ENCODE measurements around the gene FBXO41.

Gene FBXO41

DNA sequence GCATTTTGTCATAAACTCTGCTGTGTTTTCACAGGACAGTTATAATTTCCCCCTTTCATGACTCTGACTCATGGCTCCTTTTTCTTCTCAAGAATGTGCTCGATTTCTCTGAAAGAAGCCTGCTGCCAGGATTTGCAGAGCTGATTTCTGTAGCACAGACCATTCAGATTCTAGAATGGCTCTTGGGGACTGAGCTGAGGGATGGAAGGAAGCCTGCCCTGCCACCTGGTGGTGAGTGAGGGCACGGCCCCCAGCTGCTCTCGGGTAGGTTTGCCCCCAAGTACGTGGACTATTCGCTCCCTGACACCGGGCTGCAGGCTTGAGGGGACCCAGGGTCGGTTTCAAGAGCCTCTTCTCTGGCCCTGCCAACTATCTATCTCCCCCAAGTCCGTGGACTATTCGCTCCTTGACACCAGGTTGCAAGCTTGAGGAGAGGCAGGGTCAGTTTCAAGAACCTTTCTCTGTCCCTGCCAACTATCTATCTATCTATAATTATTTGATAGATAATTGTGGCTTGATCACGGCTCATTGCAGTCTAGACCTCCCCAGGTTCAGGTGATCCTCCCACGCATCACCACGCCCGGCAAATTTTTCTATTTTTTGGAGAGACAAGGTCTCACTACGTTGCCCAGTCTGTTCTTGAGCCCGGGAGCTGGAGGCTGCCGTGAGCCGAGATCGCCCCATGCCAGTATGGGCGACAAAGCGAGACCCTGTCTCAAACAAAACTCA, 71.7 kb downstream of the FBXO41 start:
- DNase-seq (ENCODE audit: low spot score): peak; percentile 88

DNA sequence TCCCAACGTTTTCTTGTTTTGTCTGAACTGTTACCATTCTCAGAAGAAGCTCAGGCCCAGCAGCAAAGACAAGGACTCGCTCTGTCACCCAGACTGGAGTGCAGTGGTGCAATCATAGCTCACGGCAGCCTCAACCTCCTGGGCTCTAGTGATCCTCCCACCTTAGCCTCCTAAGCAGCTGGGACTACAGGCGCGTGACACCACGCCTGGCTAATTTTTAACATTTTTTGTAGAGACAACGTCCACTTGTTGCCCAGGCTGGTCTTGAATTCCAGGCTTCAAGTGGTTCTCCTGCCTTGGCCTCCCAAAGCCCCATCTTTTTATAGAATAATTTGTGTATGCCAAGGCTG, 72.2 kb downstream of the FBXO41 start:
- no peak for DNase-seq (ENCODE audit: low spot score)

DNA sequence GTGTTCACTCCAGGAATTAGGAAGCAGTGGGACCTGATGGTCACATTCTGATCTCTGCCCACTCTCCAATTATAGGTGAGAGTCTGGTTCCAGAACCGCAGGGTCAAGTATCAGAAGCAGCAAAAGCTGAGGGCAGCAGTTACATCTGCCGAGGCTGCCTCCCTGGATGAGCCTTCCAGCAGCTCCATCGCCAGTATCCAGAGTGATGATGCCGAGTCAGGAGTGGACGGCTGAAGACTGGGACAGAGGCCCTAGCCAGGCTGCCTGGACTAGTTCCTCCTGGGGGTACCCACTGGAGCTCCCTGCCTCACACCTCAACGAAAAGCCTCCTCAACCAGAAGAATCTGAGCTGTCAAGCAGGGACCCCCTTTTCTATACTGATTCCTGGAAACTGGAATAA, 73.6 kb downstream of the FBXO41 start:
- DNase-seq (ENCODE audit: low spot score): no peak

DNA sequence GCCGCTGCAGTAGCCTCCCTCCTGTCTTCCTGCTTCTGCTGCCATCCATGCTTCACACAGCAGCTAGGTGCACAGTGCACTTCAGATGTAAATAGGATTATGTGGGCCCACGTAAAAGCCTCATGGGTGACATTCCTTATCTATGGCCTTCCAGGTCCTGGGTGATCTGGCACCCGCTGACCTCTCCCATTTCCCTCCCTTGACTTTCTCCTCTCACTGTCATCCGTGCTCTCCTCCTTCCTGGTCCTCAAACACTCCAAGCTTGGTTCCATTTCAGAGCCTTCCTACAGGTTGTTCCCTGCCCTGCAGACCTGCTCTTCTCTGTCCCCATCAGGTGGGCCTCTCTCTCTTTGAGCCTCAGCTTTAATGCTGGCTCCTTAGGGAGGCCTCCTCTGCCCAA, 74.3 kb downstream of the FBXO41 start:
- DNase-seq (ENCODE audit: low spot score): no peak

DNA sequence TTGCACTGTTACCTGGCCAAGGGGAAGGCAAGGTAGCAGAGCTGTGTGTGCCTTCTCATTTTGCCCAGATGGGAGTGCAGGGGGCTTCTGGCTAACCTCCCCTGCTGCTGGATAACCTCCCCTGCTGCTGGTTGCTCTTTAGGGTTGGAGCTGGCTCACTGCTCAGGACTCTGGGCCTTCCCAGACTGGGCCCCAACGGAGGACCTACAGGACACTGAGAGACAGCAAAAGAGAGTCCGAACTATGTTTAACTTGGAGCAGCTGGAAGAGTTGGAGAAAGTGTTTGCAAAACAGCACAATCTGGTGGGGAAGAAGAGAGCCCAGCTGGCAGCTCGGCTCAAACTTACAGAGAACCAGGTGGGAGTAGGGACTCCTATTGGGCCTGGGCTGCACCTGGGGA, 76.0 kb downstream of the FBXO41 start:
- DNase-seq (ENCODE audit: low spot score): no peak

DNA sequence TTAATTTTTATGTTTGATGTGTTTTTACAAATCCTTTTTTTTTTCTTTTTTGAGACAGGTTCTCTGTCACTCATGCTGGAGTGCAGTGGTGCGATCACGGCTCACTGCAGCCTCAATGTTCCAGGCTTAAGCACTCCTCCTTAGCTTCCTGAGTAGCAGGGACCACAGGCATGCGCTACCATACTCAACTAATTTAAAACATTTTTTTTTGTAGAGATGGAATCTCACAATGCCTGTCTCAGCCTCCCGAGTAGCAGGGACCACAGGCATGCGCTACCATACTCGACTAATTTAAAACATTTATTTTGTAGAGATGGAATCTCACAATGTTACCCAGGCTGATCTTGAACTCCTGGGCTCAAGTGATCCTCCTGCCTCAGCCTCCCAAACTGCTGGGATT, 78.7 kb downstream of the FBXO41 start:
- no peak for DNase-seq (ENCODE audit: low spot score)

All from AG08396 (cell line).